ENCODE measurements around the gene USP17L28.
"Not testable (repeated sequence)": the region's sequence is repeated elsewhere in the genome, so short reads cannot be mapped to it uniquely, and the experiment has no call there.

Gene USP17L28

DNA sequence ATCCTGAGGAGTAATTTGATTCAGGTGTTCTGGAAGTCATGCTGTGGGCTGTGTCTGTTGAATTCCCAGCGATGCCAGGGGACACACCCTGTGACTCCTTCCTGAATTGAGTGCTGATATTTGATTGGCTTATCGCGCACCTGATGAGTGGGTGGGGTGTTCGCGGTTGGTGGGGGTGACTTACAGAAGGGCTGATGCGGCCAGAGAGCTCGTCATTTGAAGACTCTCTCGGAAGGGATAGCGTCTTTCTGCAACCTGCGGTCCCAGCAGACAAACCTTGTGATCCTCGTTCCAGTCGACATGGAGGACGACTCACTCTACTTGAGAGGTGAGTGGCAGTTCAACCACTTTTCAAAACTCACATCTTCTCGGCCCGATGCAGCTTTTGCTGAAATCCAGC lies 14.1 kb downstream of the USP17L28 start, which contains the start of gene USP17L30:
USP17L30 (plus strand) TSS at position 301 of the 400 bp plus-strand sequence; CDS start at position 301, 0 bp downstream.
- TF ChIP-seq, protein P1, sequence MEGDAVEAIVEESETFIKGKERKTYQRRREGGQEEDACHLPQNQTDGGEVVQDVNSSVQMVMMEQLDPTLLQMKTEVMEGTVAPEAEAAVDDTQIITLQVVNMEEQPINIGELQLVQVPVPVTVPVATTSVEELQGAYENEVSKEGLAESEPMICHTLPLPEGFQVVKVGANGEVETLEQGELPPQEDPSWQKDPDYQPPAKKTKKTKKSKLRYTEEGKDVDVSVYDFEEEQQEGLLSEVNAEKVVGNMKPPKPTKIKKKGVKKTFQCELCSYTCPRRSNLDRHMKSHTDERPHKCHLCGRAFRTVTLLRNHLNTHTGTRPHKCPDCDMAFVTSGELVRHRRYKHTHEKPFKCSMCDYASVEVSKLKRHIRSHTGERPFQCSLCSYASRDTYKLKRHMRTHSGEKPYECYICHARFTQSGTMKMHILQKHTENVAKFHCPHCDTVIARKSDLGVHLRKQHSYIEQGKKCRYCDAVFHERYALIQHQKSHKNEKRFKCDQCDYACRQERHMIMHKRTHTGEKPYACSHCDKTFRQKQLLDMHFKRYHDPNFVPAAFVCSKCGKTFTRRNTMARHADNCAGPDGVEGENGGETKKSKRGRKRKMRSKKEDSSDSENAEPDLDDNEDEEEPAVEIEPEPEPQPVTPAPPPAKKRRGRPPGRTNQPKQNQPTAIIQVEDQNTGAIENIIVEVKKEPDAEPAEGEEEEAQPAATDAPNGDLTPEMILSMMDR (IDR thresholded peaks at IDR 0.05): not testable (repeated sequence)

DNA sequence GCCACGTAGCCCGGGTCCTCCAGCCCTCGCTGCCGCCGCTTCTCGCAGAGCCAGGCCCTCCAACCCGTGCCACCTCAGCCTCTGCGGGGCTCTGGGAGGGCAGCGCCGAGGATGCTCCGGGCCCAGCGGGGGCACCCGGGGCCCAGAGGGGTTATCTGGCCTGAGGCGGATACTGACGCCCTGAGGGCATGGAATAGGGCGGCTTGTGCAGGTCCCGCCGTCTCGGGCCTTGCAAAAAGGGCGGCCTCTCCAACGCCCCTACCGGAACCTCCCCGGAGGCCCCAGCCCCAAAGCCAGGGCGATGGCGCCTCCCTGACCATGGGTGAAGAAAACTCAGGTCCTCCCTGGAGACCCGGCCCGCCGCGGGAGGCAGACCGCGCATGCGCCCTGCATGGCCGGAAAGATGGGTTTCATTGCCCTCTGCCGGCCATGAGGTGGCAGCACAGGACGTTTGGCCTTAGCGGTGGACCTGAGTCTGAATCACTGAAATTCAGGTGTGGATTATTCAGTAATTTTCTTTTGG lies 32.4 kb downstream of the USP17L28 start:
- TF ChIP-seq, protein P1 (IDR thresholded peaks at IDR 0.05): peak; percentile 74

GRCh38 chr4:9384126-9384525 lies 35.4 kb downstream of the USP17L28 start:
- TF ChIP-seq, protein P1 (IDR thresholded peaks at IDR 0.05): no peak
